ENCODE results near the gene KRTAP2-4.
"Not testable (repeated sequence)": the region's sequence is repeated elsewhere in the genome, so short reads cannot be mapped to it uniquely, and the experiment has no call there.

The KRTAP2-4 gene

GRCh38 chr17:41107941-41108450 lies 42.3 kb upstream of the KRTAP2-4 start:
- Histone ChIP-seq H3K4me3 (ENCODE audit: low read length) (0 out of 2 replicates have a peak overlapping the region, but pooled peaks have one; percentile 31), H3K4me1 (ENCODE audit: control insufficient read depth, low read length) (peaks cover 15% of the 10 kb centered on the region), H3K9me2 (replicated peaks; ENCODE audit: control insufficient read depth, low read length) (no peaks in the 10 kb centered on the region), H3K4me2 (ENCODE audit: low read length) (peak overlapping the region; percentile 26), H3K9me3 (ENCODE audit: control insufficient read depth, insufficient read depth, low read length) (peaks cover 12% of the 10 kb centered on the region), H3F3A (ENCODE audit: control insufficient read depth, insufficient read depth) (no peaks in the 10 kb centered on the region), H3K27ac (ENCODE audit: low read depth, low read length) (no peak overlapping the region), H3K36me3 (ENCODE audit: control insufficient read depth, low read length) (no peaks in the 10 kb centered on the region), H3K27me3 (ENCODE audit: control insufficient read depth, low read length) (no peaks in the 10 kb centered on the region), H4K20me1 (ENCODE audit: control insufficient read depth, insufficient read depth, low read depth, low read length) (no peaks in the 10 kb centered on the region), H3K79me2 (ENCODE audit: control insufficient read depth, low read length) (no peaks in the 10 kb centered on the region)
- no peak for TF ChIP-seq CTCF (IDR thresholded peaks at IDR 0.05; ENCODE audit: low read depth, low read length, poor library complexity, severe bottlenecking)
- no peak for TF ChIP-seq EZH2phosphoT487 (IDR thresholded peaks at IDR 0.05; ENCODE audit: borderline replicate concordance, low read length)

GRCh38 chr17:41105347-41105746 lies 39.7 kb upstream of the KRTAP2-4 start, which contains the start of gene KRTAP4-9:
Gene KRTAP4-9 (plus strand): TSS chr17:41105389. CDS start chr17:41105389, 0 bp downstream.
- not testable (repeated sequence) for H3K4me3 ChIP-seq (ENCODE audit: low read length); H3F3A ChIP-seq (ENCODE audit: control insufficient read depth, insufficient read depth); H3K79me2 ChIP-seq (ENCODE audit: control insufficient read depth, low read length); H3K4me2 ChIP-seq (ENCODE audit: low read length); H3K27ac ChIP-seq (ENCODE audit: low read depth, low read length); H3K27me3 ChIP-seq (ENCODE audit: control insufficient read depth, low read length); H3K36me3 ChIP-seq (ENCODE audit: control insufficient read depth, low read length); H4K20me1 ChIP-seq (ENCODE audit: control insufficient read depth, insufficient read depth, low read depth, low read length); H3K9me3 ChIP-seq (ENCODE audit: control insufficient read depth, insufficient read depth, low read length); H3K9me2 ChIP-seq (replicated peaks; ENCODE audit: control insufficient read depth, low read length)
- peaks cover 15% of the 10 kb centered on the region for H3K4me1 ChIP-seq (ENCODE audit: control insufficient read depth, low read length)

GRCh38 chr17:41104386-41105038 lies 38.8 kb upstream of the KRTAP2-4 start:
- H3K9me2 ChIP-seq (replicated peaks; ENCODE audit: control insufficient read depth, low read length); H3F3A ChIP-seq (ENCODE audit: control insufficient read depth, insufficient read depth); H4K20me1 ChIP-seq (ENCODE audit: control insufficient read depth, insufficient read depth, low read depth, low read length); H3K4me3 ChIP-seq (ENCODE audit: low read length); H3K27me3 ChIP-seq (ENCODE audit: control insufficient read depth, low read length); H3K4me2 ChIP-seq (ENCODE audit: low read length); H3K9me3 ChIP-seq (ENCODE audit: control insufficient read depth, insufficient read depth, low read length); H3K79me2 ChIP-seq (ENCODE audit: control insufficient read depth, low read length); H3K27ac ChIP-seq (ENCODE audit: low read depth, low read length); H3K36me3 ChIP-seq (ENCODE audit: control insufficient read depth, low read length): not testable (repeated sequence)
- peaks cover 21% of the 10 kb centered on the region for H3K4me1 ChIP-seq (ENCODE audit: control insufficient read depth, low read length)

GRCh38 chr17:41103896-41104295 lies 38.2 kb upstream of the KRTAP2-4 start:
- Histone ChIP-seq H3K4me3 (ENCODE audit: low read length) (no peak overlapping the region), H3K27me3 (ENCODE audit: control insufficient read depth, low read length) (no peaks in the 10 kb centered on the region), H3K36me3 (ENCODE audit: control insufficient read depth, low read length) (no peaks in the 10 kb centered on the region), H3K4me1 (ENCODE audit: control insufficient read depth, low read length) (peaks cover 20% of the 10 kb centered on the region), H3F3A (ENCODE audit: control insufficient read depth, insufficient read depth) (no peaks in the 10 kb centered on the region), H3K9me3 (ENCODE audit: control insufficient read depth, insufficient read depth, low read length) (peaks cover 6% of the 10 kb centered on the region), H3K9me2 (replicated peaks; ENCODE audit: control insufficient read depth, low read length) (no peaks in the 10 kb centered on the region), H4K20me1 (ENCODE audit: control insufficient read depth, insufficient read depth, low read depth, low read length) (no peaks in the 10 kb centered on the region), H3K27ac (ENCODE audit: low read depth, low read length) (no peak overlapping the region), H3K79me2 (ENCODE audit: control insufficient read depth, low read length) (no peaks in the 10 kb centered on the region), H3K4me2 (ENCODE audit: low read length) (no peak overlapping the region)
- TF ChIP-seq EZH2phosphoT487 (IDR thresholded peaks at IDR 0.05; ENCODE audit: borderline replicate concordance, low read length): no peak
- no peak for TF ChIP-seq CTCF (IDR thresholded peaks at IDR 0.05; ENCODE audit: low read depth, low read length, poor library complexity, severe bottlenecking)
